SIG-M5 treated with dmso at 0.1 percent for 504 hours (cell line): ENCODE measurements around the gene CT83.

Experiments used
- DNase-seq: peaks from one replicate; lab custom pipeline; 2025; ENCODE audit not compliant: unreplicated experiment; lab: John Stamatoyannopoulos, UW

The CT83 gene

GRCh38 chrX:116462822-116463221 is at the start of gene CT83:
Gene CT83, minus strand, starts transcription at chrX:116462976. Its CDS starts 120 bp downstream, at chrX:116462856.
- no peak for DNase-seq

- DNase-seq: no peak
Observed at GRCh38 chrX:116499780-116500179, 37.0 kb upstream of the CT83 start.

GRCh38 chrX:116493271-116493670 is 30.5 kb upstream of the CT83 start:
- no peak for DNase-seq

- peak; percentile 4 for DNase-seq
Observed at GRCh38 chrX:116490104-116490503, 27.3 kb upstream of the CT83 start.

GRCh38 chrX:116480059-116480458 is 17.3 kb upstream of the CT83 start:
- no peak for DNase-seq

- DNase-seq: no peak
Observed at GRCh38 chrX:116449156-116449555, 13.6 kb downstream of the CT83 start.

- no peak for DNase-seq
Observed at GRCh38 chrX:116436358-116436816, 26.4 kb downstream of the CT83 start, which contains the start of gene SLC6A14. Gene SLC6A14, plus strand, starts transcription at chrX:116436606. Its CDS starts 104 bp downstream, at chrX:116436710.

- no peak for DNase-seq
Observed at GRCh38 chrX:116435597-116435996, 27.2 kb downstream of the CT83 start.

- no peak for DNase-seq
Observed at GRCh38 chrX:116427978-116428377, 34.8 kb downstream of the CT83 start.

- DNase-seq: no peak
Observed at GRCh38 chrX:116417968-116418367, 44.8 kb downstream of the CT83 start.

- DNase-seq: no peak
Observed at GRCh38 chrX:116417214-116417613, 45.6 kb downstream of the CT83 start.

- no peak for DNase-seq
Observed at GRCh38 chrX:116413273-116413672, 49.5 kb downstream of the CT83 start.
